Stimulated activated effector memory CD8-positive, alpha-beta T cell treated with anti-CD3 and anti-CD28 coated beads, Interleukin-12 subunit alpha, Interleukin-12 subunit beta, amount 100 ng/mL, for 72 hours (primary cell): Measurements from ENCODE around the gene GOLGA6L25.
A peak's percentile ranks its signal among the peaks of the same experiment; 100 is the strongest.
"Not testable (repeated sequence)": the region's sequence is repeated elsewhere in the genome, so short reads cannot be mapped to it uniquely, and the experiment has no call there.

ENCODE experiments used
- ATAC-seq: fragments of 150-1000 bp; cut with Tn5 transposase; 2 replicates; pipeline ENCODE4 v1.10.0; 2021
- DNase-seq, 2 donors: peaks; one replicate each; pipeline ENCODE4 v3.0.0; 2021 to 2022; ENCODE audit warnings: low spot score in 2 of 2
- H3K27ac Mint-ChIP-seq: one replicate; pipeline ENCODE4 v1.8.0; 2022; ENCODE audit warnings: mild to moderate bottlenecking, mixed read lengths
- H3K36me3 Mint-ChIP-seq: one replicate; pipeline ENCODE4 v1.8.0; 2022; ENCODE audit warnings: mild to moderate bottlenecking, mixed read lengths
- H3K4me1 Mint-ChIP-seq: one replicate; pipeline ENCODE4 v1.8.0; 2022; ENCODE audit warnings: mixed read lengths
- H3K4me3 Mint-ChIP-seq: one replicate; pipeline ENCODE4 v1.8.0; 2022; ENCODE audit warnings: mild to moderate bottlenecking, mixed read lengths
- H3K9me3 Mint-ChIP-seq: one replicate; pipeline ENCODE4 v1.8.0; 2022; ENCODE audit warnings: mixed read lengths

The GOLGA6L25 gene

GRCh38 chr15:28553268-28553667 is at the start of gene GOLGA6L25:
TSS of gene GOLGA6L25 (plus strand) at chr15:28553568. CDS start at chr15:28553629, 61 bp downstream.
- ATAC-seq, H3K9me3 Mint-ChIP-seq, H3K27ac Mint-ChIP-seq, H3K36me3 Mint-ChIP-seq, H3K4me1 Mint-ChIP-seq, H3K4me3 Mint-ChIP-seq, DNase-seq: not testable (repeated sequence)

- not testable (repeated sequence) for H3K4me1 Mint-ChIP-seq, H3K36me3 Mint-ChIP-seq, H3K4me3 Mint-ChIP-seq, H3K9me3 Mint-ChIP-seq, H3K27ac Mint-ChIP-seq, DNase-seq
- ATAC-seq, result peak; percentile 50
Observed at GRCh38 chr15:28508217-28508889, 45.0 kb upstream of the GOLGA6L25 start.

GRCh38 chr15:28514128-28514527 is 39.2 kb upstream of the GOLGA6L25 start:
- not testable (repeated sequence) for H3K27ac Mint-ChIP-seq, H3K36me3 Mint-ChIP-seq, H3K4me3 Mint-ChIP-seq, ATAC-seq, H3K4me1 Mint-ChIP-seq, DNase-seq, H3K9me3 Mint-ChIP-seq

- not testable (repeated sequence) for H3K4me1 Mint-ChIP-seq, H3K36me3 Mint-ChIP-seq, H3K27ac Mint-ChIP-seq, H3K9me3 Mint-ChIP-seq, H3K4me3 Mint-ChIP-seq, ATAC-seq, DNase-seq
Observed at GRCh38 chr15:28515208-28515607, 38.2 kb upstream of the GOLGA6L25 start.

GRCh38 chr15:28532954-28533353 is 20.4 kb upstream of the GOLGA6L25 start, which contains the start of gene GOLGA8G:
TSS of gene GOLGA8G (minus strand) at chr15:28532971. CDS start at chr15:28532909, 62 bp downstream.
- not testable (repeated sequence) for H3K36me3 Mint-ChIP-seq, H3K4me1 Mint-ChIP-seq, H3K4me3 Mint-ChIP-seq, DNase-seq, H3K27ac Mint-ChIP-seq, ATAC-seq, H3K9me3 Mint-ChIP-seq

- not testable (repeated sequence) for H3K36me3 Mint-ChIP-seq, H3K4me1 Mint-ChIP-seq, H3K27ac Mint-ChIP-seq, DNase-seq, H3K4me3 Mint-ChIP-seq, ATAC-seq, H3K9me3 Mint-ChIP-seq
Observed at GRCh38 chr15:28573351-28573750, 20.0 kb downstream of the GOLGA6L25 start.

- ATAC-seq, result peak; percentile 57
- DNase-seq, H3K9me3 Mint-ChIP-seq, H3K4me1 Mint-ChIP-seq, H3K27ac Mint-ChIP-seq, H3K36me3 Mint-ChIP-seq: not testable (repeated sequence)
- H3K4me3 Mint-ChIP-seq, result peak overlapping the region; percentile 76
Observed at GRCh38 chr15:28588977-28589606, 35.7 kb downstream of the GOLGA6L25 start.

GRCh38 chr15:28589769-28590168 is 36.4 kb downstream of the GOLGA6L25 start:
- Mint-ChIP-seq H3K4me3 (peak overlapping the region; percentile 76), H3K27ac (peak overlapping the region; percentile 65)
- peak in 1 of 2 donors; percentile 47 for DNase-seq
- H3K9me3 Mint-ChIP-seq, H3K4me1 Mint-ChIP-seq, ATAC-seq, H3K36me3 Mint-ChIP-seq: not testable (repeated sequence)

- ATAC-seq, H3K9me3 Mint-ChIP-seq, H3K4me1 Mint-ChIP-seq, H3K36me3 Mint-ChIP-seq, H3K4me3 Mint-ChIP-seq, H3K27ac Mint-ChIP-seq, DNase-seq: not testable (repeated sequence)
Observed at GRCh38 chr15:28592395-28592794, 39.0 kb downstream of the GOLGA6L25 start.

GRCh38 chr15:28593424-28594129 is 40.2 kb downstream of the GOLGA6L25 start:
- not testable (repeated sequence) for H3K27ac Mint-ChIP-seq, H3K4me1 Mint-ChIP-seq, ATAC-seq, H3K4me3 Mint-ChIP-seq, DNase-seq, H3K36me3 Mint-ChIP-seq, H3K9me3 Mint-ChIP-seq

GRCh38 chr15:28597471-28597870 is 44.1 kb downstream of the GOLGA6L25 start:
- H3K4me3 Mint-ChIP-seq, H3K9me3 Mint-ChIP-seq, H3K27ac Mint-ChIP-seq, H3K36me3 Mint-ChIP-seq, ATAC-seq, DNase-seq, H3K4me1 Mint-ChIP-seq: not testable (repeated sequence)

- H3K9me3 Mint-ChIP-seq, H3K4me3 Mint-ChIP-seq, ATAC-seq, H3K27ac Mint-ChIP-seq, H3K4me1 Mint-ChIP-seq, DNase-seq, H3K36me3 Mint-ChIP-seq: not testable (repeated sequence)
Observed at GRCh38 chr15:28598209-28598608, 44.8 kb downstream of the GOLGA6L25 start.

GRCh38 chr15:28602152-28602551 is 48.8 kb downstream of the GOLGA6L25 start:
- ATAC-seq, H3K36me3 Mint-ChIP-seq, H3K4me3 Mint-ChIP-seq, H3K27ac Mint-ChIP-seq, H3K4me1 Mint-ChIP-seq, DNase-seq, H3K9me3 Mint-ChIP-seq: not testable (repeated sequence)
